Measurements from ENCODE around the gene CHPF.
A peak's percentile ranks its signal among the peaks of the same experiment; 100 is the strongest.

CHPF gene

DNA sequence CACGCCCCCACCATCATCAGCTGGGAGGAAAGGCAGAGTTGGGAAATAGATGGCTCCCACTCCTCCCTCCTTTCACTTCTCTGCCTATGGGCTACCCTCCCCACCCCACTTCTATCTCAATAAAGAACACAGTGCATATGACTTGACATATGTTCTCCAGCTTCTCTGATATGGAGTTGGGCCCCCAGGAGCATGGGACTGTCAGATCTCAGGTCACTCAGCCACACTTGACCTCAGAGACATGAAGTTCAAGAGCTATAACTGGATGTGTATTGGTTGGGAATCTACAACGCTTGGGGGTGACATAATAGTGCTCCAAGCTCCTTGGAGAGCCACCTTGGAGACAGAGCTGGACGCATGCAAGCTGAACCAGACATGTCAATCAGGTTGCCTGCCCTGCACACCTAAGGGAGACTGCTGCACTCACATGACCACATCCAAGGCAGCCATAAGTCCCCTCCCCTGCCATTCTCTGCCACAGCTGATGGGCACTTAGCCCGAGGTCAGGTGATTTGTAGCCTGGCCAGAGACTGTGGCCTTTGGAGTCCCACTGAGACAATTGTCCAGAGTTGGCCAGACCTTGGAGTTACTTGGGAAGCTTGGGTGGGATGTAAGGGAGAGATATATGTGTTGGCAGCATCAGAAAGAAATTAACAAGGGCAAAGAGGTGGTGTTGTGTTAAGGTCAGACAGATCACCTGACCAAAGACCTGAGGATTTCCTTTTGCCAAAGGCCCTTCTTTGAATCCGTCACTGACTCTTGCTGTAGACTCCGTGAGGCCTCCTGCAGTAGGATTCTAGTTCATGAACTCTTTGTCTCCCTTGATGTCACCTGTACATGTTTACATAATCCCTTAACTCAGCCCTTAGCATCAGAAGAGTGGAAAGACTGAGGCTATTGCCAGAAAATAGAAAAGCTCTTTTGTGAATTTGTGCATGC is 32.2 kb upstream of the CHPF start:
- Histone ChIP-seq H3K27me3 (no peaks in the 10 kb centered on the region), H3K4me3 (no peak overlapping the region), H3K27ac (no peak overlapping the region), H3K4me2 (no peak overlapping the region), H4K20me1 (no peaks in the 10 kb centered on the region), H3K36me3 (no peaks in the 10 kb centered on the region), H3K9me3 (no peaks in the 10 kb centered on the region), H3K4me1 (peaks cover 9% of the 10 kb centered on the region), H3K9ac (no peak overlapping the region)
- no peak for TF ChIP-seq Cebpa-rat (IDR thresholded peaks at IDR 0.05)

DNA sequence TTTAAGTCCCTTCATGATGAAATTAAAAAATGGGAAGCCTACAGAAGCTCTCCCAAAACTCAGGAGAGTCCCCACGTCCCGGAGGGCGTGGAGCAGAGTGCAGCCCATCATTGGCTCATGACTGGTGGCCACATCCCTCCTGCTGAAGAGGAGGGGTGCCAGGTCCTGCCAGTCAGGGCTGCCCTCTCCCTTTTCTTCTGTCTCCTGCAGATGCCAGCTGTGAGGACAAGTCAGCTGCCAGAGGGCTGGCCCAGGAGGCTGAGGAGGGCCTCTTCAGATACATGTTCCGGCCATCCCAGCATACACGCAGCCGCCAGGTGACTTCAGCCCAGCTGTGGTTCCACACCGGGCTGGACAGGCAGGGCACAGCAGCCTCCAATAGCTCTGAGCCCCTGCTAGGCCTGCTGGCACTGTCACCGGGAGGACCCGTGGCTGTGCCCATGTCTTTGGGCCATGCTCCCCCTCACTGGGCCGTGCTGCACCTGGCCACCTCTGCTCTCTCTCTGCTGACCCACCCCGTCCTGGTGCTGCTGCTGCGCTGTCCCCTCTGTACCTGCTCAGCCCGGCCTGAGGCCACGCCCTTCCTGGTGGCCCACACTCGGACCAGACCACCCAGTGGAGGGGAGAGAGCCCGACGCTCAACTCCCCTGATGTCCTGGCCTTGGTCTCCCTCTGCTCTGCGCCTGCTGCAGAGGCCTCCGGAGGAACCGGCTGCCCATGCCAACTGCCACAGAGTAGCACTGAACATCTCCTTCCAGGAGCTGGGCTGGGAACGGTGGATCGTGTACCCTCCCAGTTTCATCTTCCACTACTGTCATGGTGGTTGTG is 31.1 kb upstream of the CHPF start:
- no peak overlapping the region for H3K4me3 ChIP-seq
- H3K9me3 ChIP-seq = no peaks in the 10 kb centered on the region
- peaks cover 17% of the 10 kb centered on the region for H3K4me1 ChIP-seq
- H3K36me3 ChIP-seq = no peaks in the 10 kb centered on the region
- no peak overlapping the region for H3K4me2 ChIP-seq
- peaks cover 9% of the 10 kb centered on the region for H4K20me1 ChIP-seq
- H3K27ac ChIP-seq = no peak overlapping the region
- H3K9ac ChIP-seq = no peak overlapping the region
- H3K27me3 ChIP-seq = no peaks in the 10 kb centered on the region
- TF ChIP-seq Cebpa-rat (IDR thresholded peaks at IDR 0.05) = no peak

DNA sequence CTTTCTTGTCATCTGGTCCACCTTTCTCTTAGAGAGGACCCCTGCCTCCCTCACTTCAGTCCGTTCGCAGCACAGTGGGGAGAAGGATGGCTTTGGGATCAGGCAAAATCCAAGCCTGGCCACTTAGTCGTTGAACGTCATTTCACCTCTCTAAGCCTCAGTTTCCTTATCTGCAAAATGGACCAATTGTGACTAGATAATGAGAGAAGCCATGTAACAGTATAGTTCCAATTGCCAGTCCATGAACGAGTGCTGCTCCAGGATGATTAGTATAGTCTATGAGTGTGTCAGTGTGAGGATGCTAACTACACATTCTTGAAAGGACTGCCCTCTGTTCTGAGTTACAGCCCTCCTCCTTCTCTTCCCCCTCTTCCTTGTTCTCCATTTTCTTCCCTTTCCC is 29.6 kb upstream of the CHPF start:
- peaks cover under 1% of the 10 kb centered on the region; the same call in 1 of the 2 replicates for H3K36me3 ChIP-seq
- no peak for TF ChIP-seq Cebpa-rat (IDR thresholded peaks at IDR 0.05)
- H3K4me3 ChIP-seq = no peak overlapping the region
- H3K4me2 ChIP-seq = no peak overlapping the region
- H3K27ac ChIP-seq = no peak overlapping the region
- no peaks in the 10 kb centered on the region for H3K9me3 ChIP-seq
- H3K9ac ChIP-seq = no peak overlapping the region
- peaks cover 24% of the 10 kb centered on the region for H4K20me1 ChIP-seq
- no peaks in the 10 kb centered on the region for H3K27me3 ChIP-seq
- H3K4me1 ChIP-seq = peaks cover 32% of the 10 kb centered on the region

DNA sequence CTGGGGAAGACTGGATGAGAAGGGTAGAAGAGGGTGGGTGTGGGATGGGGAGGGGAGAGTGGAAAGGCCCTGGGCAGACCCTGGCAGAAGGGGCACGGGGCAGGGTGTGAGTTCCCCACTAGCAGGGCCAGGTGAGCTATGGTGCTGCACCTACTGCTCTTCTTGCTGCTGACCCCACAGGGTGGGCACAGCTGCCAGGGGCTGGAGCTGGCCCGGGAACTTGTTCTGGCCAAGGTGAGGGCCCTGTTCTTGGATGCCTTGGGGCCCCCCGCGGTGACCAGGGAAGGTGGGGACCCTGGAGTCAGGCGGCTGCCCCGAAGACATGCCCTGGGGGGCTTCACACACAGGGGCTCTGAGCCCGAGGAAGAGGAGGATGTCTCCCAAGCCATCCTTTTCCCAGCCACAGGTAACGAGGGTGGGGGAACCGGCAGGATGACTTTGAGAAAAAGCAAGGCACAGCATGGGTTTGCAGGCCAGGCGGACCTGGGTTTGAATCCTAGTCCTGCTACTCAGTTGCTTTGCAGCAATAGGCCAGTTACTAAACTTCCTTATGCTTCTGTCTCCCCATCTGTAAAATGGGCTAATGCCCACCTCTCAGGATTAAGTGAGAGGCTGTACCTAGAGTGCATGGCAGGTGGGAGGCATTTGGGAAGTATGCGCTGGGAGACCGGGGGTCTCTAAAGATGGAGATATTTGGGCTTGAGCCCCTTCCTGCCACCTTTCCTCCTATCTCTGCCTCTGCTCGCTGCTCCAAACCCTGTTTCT is 28.8 kb upstream of the CHPF start, which contains the start of gene INHA:
Gene INHA (plus strand): TSS at position 74 of the 765 bp plus-strand sequence. CDS start 65 bp downstream, at position 139.
- peaks cover 33% of the 10 kb centered on the region for H3K4me1 ChIP-seq
- TF ChIP-seq Cebpa-rat (IDR thresholded peaks at IDR 0.05) = no peak
- peak within 1 kb of the TSS; percentile 89 for H3K27ac ChIP-seq
- H3K4me2 ChIP-seq = peak within 1 kb of the TSS; percentile 92
- H4K20me1 ChIP-seq = peaks cover 32% of the 10 kb centered on the region
- no peaks in the 10 kb centered on the region for H3K27me3 ChIP-seq
- no peaks in the 10 kb centered on the region for H3K9me3 ChIP-seq
- peak within 1 kb of the TSS; percentile 88 for H3K4me3 ChIP-seq
- peaks cover 8% of the 10 kb centered on the region for H3K36me3 ChIP-seq
- H3K9ac ChIP-seq = peak within 1 kb of the TSS; percentile 88

DNA sequence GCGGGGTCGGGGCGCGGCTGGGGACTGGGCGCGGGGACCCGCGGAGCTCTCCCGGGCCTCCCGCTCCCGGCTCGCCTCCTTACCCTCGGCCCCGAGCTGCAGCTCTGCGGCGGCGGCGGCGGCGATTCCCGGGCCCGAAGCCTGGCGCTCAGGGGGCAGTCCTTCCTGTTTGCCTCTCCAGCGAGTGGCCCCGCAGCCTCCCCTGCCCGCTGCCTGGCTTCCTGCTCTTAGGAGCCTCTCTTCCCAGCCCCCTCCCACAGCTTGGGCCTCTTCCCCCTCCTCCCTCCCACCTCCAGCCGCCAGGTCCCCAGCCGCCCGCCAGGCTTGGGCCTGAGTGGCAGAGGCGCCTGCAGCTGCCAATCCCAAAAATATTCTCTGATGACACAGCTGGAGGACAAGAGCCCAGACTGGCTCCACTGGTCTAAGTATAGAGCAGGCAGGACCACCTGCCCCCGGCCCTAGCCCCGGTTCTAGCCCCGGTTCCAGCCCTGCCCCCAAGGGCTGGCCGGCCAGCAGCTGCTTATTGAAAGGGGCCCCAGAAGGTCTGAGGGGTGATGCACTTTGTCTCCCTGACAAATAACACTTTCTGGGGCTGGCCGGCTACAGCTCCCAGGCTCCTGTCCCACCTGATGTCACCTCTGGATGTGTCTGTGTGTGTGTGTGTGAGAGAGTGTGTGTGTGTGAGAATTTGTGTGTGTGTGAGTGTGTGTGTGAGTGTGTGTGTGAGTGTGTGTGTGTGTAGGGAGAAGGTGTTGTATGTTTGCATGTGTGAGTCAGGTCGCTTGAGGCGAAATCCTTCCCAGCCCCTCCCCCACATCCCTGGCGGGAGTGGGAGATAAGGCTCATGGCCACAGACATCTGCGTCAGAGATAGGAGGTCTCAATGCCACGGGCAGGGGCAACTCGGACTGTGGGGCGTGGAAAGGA is 28.0 kb upstream of the CHPF start, which contains the start of gene OBSL1:
Gene OBSL1 (minus strand): TSS at position 229 of the 926 bp plus-strand sequence. CDS start 307 bp downstream, outside the sequence.
- Histone ChIP-seq H3K4me2 (peak within 1 kb of the TSS; percentile 92), H3K27me3 (no peaks in the 10 kb centered on the region), H3K9ac (peak within 1 kb of the TSS; percentile 88), H3K4me1 (peaks cover 39% of the 10 kb centered on the region), H3K27ac (peak within 1 kb of the TSS; percentile 89), H3K9me3 (no peaks in the 10 kb centered on the region), H4K20me1 (peaks cover 40% of the 10 kb centered on the region), H3K4me3 (peak within 1 kb of the TSS; percentile 88), H3K36me3 (peaks cover 16% of the 10 kb centered on the region)
- TF ChIP-seq Cebpa-rat (IDR thresholded peaks at IDR 0.05) = no peak

DNA sequence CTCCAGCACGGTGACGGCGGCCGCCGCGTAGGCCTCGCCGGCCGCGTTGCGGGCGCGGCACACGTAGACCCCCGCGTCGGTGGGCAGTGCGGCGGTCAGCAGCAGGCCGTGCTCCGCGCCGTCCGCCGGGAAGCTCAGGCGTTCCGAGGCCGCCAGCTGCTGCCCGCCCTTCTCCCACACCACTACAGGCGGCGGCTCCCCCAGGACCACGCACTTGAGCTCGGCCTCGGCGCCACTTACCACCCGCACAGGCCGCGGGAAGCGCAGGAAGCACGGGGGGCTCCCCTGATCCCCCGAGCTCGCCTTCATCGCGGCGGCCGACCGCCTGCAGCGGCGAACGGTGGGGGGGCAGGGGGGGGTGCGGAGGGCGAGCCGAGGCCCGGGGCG is 27.3 kb upstream of the CHPF start:
- Histone ChIP-seq H3K4me3 (peak overlapping the region; percentile 88), H3K9me3 (no peaks in the 10 kb centered on the region), H3K4me2 (peak overlapping the region; percentile 92), H3K9ac (peak overlapping the region; percentile 88), H3K36me3 (peaks cover 23% of the 10 kb centered on the region), H3K27ac (peak overlapping the region; percentile 89), H4K20me1 (peaks cover 47% of the 10 kb centered on the region), H3K4me1 (peaks cover 45% of the 10 kb centered on the region), H3K27me3 (no peaks in the 10 kb centered on the region)
- no peak for TF ChIP-seq Cebpa-rat (IDR thresholded peaks at IDR 0.05)

DNA sequence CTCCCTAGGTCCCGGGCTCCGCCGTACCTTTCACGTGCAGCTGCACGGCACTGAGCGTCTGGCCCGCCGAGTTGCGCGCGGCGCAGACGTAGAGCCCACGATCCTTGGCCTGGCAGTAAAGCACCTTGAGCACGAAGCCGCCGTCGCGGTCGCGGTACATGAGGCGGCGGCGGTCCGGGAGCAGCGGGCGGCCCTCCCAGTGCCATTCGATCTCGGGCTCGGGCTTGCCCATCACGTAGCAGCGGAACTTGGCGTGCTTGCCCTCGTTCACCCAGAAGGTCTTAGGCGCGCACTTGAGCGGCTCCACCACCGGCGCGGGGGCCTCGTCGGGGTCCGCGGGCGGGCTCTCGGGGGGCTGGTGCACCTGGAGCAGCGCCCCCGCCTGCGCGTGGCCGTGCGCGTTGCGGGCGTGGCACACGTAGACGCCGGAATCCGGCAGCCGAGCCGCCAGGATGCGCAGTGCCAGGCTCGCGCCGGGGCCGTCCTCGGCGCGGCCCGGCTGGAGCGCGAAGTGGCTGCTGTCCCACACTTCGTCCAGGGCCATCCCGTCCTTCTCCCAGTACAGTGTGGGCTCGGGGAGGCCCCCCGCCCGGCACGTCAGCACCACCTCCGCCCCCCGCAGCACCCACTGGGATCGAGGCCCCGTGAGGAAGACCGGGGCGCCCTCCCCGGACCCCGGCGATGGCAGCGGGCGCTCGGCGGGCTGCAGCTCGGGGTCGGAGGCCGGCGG is 26.8 kb upstream of the CHPF start:
- H3K4me3 ChIP-seq = peak overlapping the region; percentile 88
- H3K9ac ChIP-seq = peak overlapping the region; percentile 88
- H3K27ac ChIP-seq = peak overlapping the region; percentile 89
- peaks cover 52% of the 10 kb centered on the region for H4K20me1 ChIP-seq
- H3K4me2 ChIP-seq = peak overlapping the region; percentile 92
- peaks cover 45% of the 10 kb centered on the region for H3K4me1 ChIP-seq
- no peaks in the 10 kb centered on the region for H3K9me3 ChIP-seq
- no peak for TF ChIP-seq Cebpa-rat (IDR thresholded peaks at IDR 0.05)
- peaks cover 28% of the 10 kb centered on the region for H3K36me3 ChIP-seq
- no peaks in the 10 kb centered on the region for H3K27me3 ChIP-seq

DNA sequence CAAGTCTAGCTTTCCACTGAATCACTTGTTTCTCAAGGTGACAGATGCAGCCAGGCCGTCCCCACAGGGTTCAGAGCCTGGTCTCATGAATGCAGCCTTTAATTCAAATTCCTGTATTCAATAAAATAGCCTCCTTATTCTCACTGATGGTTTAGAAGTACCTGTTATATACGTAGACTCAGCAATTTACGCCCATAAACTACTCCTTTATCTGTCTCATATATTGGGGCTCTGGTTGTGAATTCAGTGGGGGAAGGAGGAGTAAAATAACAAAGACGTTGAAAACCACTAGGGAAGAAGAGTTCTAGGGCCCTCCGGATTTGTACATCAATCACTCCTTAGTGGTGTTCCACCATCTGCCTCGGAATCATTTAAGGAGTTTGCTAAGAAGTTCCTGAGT is 26.0 kb upstream of the CHPF start:
- no peaks in the 10 kb centered on the region for H3K9me3 ChIP-seq
- no peak for TF ChIP-seq Cebpa-rat (IDR thresholded peaks at IDR 0.05)
- H3K4me1 ChIP-seq = peaks cover 45% of the 10 kb centered on the region
- peaks cover 57% of the 10 kb centered on the region for H4K20me1 ChIP-seq
- H3K4me3 ChIP-seq = peak overlapping the region; percentile 88
- H3K27me3 ChIP-seq = no peaks in the 10 kb centered on the region
- H3K27ac ChIP-seq = no peak overlapping the region
- H3K36me3 ChIP-seq = peaks cover 35% of the 10 kb centered on the region
- H3K9ac ChIP-seq = 0 out of 2 replicates have a peak overlapping the region, but pooled peaks have one; percentile 2
- H3K4me2 ChIP-seq = peak overlapping the region; percentile 92
